ENCODE measurements around the gene PANX2.
"Not testable (repeated sequence)": the region's sequence is repeated elsewhere in the genome, so short reads cannot be mapped to it uniquely, and the experiment has no call there.

Gene PANX2

GRCh38 chr22:50147258-50148165 lies 23.0 kb upstream of the PANX2 start:
- DNase-seq, result not testable (repeated sequence)

- no peak for DNase-seq
Observed at GRCh38 chr22:50148166-50148500, 22.4 kb upstream of the PANX2 start.

GRCh38 chr22:50148991-50149721 lies 21.4 kb upstream of the PANX2 start:
- no peak for DNase-seq

- DNase-seq, result no peak
Observed at GRCh38 chr22:50150161-50151129, 20.1 kb upstream of the PANX2 start.

GRCh38 chr22:50151571-50152537 lies 18.7 kb upstream of the PANX2 start:
- no peak for DNase-seq

GRCh38 chr22:50153056-50153755 lies 17.3 kb upstream of the PANX2 start:
- no peak for DNase-seq

GRCh38 chr22:50153756-50154140 lies 16.8 kb upstream of the PANX2 start:
- no peak for DNase-seq

- no peak for DNase-seq
Observed at GRCh38 chr22:50157709-50158375, 12.7 kb upstream of the PANX2 start.

- DNase-seq, result no peak
Observed at GRCh38 chr22:50160947-50161346, 9.6 kb upstream of the PANX2 start.

- no peak for DNase-seq
Observed at GRCh38 chr22:50161508-50162390, 8.8 kb upstream of the PANX2 start.

- DNase-seq, result no peak
Observed at GRCh38 chr22:50162391-50162956, 8.1 kb upstream of the PANX2 start.

- no peak for DNase-seq
Observed at GRCh38 chr22:50165436-50166123, 5.0 kb upstream of the PANX2 start.

GRCh38 chr22:50167689-50168489 lies 2.6 kb upstream of the PANX2 start:
- DNase-seq, result no peak

- not testable (repeated sequence) for DNase-seq
Observed at GRCh38 chr22:50168490-50169180, 1.9 kb upstream of the PANX2 start.

- DNase-seq, result no peak
Observed at GRCh38 chr22:50169181-50169759, 1.3 kb upstream of the PANX2 start.

- no peak for DNase-seq
Observed at GRCh38 chr22:50169774-50170341, 673 bp upstream of the PANX2 start.
